Activated CD4-positive, CD25-positive, alpha-beta regulatory T cell treated with anti-CD3 and anti-CD28 coated beads, Interleukin-2, amount 50 U/mL, for 16 hours (primary cell): ENCODE results near the gene CCDC138.

Experiments used
- DNase-seq: peaks from one replicate; pipeline ENCODE4 v3.0.0-alpha.2; 2020; ENCODE audit warnings: low read depth, low spot score

The CCDC138 gene

DNA sequence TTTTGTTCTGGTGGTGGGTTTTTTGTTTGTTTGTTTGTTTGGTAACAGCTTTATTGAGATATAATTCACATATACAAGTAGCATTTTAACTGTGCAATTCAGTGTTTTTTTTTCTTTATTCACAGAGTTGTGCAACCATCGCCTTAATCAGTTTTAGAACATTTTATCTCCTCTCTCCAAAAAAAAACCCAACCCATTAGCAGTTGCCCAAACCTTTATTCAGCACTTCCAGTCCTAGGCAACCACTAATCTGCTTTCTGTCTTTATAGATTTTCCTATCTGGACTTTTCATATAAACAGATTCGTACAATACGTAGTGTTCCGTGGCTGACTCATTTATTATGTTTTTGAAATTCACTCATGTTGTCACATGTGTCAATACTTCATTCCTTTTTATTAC, 38.7 kb downstream of the CCDC138 start:
- no peak for DNase-seq

DNA sequence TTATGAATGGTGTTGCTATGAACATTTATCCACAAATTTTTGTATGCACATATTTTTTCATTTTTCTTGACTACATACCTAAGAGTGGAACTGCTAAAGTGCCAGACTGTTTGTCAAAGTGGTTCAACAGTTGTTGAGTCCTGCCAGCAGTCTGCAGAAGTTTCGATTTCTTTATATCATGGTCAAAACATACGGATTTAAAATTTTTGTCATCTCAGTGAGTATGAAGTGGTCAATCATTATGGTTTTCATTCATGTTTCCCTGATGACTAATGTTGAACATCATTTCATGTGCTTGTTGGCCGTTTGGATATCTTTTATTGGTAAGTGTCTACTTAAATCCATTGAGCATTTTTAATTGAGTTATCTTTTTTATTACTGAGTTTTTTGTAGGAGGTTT, 39.2 kb downstream of the CCDC138 start:
- DNase-seq: no peak

DNA sequence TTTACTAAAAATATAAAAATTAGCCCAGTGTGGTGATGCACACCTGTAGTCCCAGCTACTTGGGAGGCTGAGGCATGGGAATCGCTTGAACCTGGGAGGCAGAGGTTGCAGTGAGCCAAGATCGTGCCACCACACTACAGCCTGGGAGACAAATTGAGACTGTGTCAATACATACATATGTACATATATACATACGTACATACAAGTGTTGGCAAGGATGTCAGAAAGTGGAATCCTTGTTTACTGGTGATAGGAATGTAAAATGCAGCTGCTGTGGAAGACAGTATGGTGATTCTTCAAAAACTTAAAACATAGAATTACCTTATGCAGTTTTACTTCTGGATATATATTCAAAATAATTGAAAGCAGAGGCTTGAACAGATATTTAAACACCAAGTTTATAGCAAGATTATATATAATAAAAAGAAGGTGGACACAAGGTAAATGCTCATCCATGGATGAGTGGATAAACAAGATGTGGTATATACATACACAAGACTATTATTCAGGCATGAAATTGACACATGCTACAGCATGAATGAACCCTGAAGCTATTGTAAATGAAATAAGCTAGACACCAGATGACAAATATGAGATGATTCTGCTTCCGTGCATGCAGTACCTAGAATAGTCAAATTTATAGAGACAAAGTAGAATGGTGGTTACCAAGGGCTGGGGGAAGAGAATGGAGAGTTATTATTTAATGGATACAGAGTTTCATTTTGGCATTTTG, 43.2 kb downstream of the CCDC138 start:
- no peak for DNase-seq

DNA sequence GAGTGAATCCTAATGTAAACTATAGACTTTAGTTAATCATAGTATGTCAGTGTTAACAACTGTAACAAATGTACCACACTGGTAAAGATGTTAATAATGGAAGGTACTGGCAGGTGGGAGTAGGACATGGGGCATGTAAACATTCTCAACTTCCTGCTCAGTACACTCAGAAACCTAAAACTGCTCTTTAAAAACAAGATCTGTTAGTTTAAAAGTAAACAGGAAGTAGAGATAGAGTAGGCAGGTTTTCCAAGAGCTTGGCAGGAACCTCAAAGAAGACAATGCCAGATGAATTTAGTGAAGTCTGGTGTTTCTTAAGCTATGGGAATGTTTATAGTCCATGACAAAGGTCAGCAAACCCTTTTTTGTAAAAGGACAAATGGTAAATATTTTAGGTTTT, 46.6 kb downstream of the CCDC138 start:
- DNase-seq: no peak

DNA sequence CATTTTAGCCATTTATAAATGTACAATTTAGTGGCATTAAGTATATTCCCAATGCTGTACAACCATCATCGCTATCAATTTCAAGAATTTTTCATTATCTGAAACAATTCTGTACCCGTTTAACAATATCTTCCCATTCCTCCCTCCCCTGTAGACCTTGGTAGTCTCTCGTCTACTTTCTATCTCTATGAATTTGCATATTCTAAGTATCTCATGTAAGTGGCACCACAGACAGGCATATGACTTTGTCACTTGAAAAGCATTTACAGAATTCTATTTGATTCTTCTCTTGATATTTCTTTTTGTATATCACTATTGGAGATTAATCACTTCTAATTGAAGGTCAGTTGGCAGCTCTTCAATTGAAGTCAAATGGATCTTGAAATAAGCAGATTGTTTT, 48.0 kb downstream of the CCDC138 start:
- no peak for DNase-seq

DNA sequence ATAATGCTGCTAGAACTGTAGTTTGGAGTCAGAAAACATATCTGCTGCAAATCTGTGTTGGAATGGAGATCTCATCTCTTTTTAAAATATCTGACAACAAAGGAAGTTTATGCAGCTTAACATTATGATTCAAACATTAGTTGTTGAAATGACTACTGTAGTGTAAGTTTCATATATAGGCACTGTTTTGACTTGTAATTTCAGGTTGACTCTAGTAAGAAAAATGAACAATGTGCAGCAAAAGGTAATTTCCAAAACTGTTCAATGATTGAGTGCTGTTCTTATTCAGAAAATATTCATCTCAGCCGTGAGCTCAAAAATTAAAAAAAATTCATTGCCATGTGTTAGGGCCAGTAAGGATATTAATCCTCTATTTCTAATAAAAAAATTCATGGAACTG, 48.5 kb downstream of the CCDC138 start:
- DNase-seq: no peak

DNA sequence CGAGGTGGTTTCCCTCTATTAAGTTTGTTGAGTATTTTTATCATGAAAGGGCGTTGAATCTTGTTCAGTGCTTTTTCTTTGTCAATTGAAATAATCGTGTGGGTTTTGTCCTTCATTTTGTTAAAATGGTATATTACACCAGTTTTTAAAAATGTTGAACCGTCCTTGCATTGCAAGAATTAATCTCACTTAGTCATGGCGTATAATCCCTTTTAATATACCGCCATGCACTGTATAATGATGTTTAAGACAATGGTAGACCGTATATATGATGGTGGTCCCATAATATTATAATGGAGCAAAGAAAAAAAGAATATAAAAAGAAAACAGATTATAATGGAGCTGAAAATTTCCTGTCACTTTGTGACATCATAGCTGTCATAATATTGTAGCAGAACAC, 50.6 kb downstream of the CCDC138 start:
- DNase-seq: no peak

DNA sequence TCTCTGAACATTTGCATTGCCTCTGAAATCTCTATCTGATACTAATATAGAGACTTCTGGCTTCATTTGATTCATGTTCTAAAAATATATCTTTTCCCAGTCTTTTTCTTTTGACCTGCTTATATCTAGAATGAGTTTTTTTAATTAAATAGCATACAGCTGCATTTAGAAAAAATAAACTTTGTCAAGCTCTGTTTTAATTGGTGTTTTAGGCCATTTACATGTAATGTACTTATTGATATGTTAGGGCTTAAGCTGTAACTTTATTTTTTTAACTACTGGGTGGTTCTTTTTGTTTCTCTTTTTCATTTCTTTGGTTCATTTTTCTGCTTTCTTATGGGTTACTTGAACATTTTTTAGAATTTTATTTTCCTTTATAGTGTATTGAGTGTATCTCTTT, 54.9 kb downstream of the CCDC138 start:
- no peak for DNase-seq

DNA sequence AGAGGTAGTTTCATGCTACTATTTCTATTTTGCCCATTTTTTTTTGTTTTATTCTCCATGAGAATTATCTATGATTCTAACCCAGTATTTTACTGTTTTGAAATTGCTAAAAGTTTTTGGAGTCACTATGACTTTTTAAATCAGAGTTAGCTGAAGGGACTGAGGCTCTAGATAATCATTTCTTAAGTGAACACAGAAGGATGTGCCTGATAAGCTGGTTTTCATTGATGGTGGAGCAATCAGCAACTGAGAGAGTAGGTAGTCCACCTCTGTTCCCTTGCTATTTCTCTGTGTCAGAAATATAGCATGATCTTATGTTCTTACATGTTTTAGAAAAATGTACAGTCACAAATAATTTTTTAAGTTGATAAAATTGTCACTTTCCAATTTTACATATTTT, 59.4 kb downstream of the CCDC138 start:
- no peak for DNase-seq

DNA sequence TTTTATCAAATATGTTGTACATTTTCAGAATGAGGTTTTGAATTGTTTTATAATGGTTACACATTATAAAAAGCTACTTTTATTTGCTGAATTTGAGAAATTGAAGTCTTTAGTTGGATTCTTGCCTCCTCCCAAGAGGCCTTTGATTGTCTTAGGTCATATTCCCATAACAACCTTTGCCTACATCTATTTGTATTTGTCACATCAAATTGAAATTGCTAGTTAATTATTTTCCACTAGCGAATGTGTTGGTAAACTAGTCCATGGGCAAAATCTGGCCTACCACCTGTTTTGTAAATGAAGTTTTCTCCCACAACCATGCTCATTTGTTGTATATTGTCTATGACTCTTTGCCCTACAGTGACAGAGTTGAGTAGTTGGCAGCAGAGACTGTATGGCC, 60.4 kb downstream of the CCDC138 start:
- DNase-seq: no peak

DNA sequence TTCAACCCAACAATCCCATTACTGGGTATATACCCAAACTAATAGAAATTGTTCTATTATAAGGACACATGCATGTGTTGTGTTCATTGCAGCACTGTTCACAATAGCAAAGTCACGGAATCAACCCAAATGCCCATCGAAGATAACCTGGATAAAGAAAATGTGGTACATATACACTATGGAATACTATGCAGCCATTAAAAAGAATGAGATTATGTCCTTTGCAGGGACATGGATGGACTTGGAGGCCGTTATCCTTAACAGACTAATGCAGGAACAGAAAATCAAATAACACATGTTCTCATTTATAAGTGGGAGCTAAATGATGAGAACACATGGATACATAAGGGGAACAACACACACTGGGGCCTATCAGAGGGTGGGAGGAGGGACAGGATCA, 65.8 kb downstream of the CCDC138 start:
- no peak for DNase-seq

DNA sequence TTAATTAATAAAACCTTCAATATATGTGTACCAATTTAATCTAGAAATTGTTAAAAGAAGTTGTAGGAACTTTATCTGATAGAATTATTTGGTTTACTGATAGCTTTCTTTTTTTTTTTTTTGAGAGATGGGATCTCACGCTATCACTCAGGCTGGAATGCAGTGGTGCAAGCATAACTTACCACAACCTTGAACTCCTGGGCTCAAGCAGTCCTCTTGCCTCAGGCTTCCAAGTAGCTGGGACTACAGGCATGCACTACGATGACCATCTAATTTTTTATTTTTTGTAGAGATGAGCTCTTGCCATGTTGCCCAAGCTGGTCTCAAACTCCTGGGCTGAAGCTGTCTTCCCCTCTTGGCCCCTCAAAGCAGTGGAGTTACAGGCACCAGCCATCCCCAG, 66.8 kb downstream of the CCDC138 start:
- DNase-seq: no peak

DNA sequence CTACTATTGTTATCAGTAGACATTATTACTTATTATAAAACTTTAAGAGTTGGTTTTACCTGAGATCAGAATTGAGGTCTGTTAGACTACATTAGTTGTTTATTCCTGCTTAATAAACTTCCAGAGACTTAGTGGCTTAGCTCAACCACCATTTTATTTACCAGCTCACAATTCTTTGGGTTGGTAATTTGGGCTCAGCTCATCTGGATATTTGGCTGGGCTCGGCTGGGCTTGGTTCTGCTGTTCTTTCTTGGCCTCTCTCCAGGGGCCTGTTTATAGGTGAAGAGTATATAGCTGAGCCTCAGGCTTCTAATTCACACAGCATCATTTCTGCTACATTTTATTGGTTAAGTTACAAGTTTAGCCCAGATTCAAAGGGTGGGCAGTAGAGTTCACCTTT, 67.9 kb downstream of the CCDC138 start:
- no peak for DNase-seq

DNA sequence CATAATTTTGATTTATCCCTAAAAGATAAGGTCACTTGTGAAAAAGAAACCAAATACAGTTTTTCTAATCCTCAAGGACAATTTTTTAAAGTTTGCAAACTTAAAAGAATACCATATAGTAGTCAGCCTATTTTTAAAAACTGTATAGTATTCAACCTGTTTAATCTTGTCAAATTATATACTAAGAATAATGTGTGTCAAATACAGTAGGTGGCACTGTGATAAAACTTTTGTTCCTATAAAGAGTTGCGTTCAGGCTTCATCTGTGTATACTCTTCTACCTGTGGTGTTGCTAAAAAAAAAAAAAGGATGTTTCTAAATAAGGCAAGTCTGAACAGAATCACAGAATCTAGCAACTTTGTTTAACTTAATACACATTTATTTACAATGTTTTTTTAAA, 68.6 kb downstream of the CCDC138 start:
- DNase-seq: no peak

DNA sequence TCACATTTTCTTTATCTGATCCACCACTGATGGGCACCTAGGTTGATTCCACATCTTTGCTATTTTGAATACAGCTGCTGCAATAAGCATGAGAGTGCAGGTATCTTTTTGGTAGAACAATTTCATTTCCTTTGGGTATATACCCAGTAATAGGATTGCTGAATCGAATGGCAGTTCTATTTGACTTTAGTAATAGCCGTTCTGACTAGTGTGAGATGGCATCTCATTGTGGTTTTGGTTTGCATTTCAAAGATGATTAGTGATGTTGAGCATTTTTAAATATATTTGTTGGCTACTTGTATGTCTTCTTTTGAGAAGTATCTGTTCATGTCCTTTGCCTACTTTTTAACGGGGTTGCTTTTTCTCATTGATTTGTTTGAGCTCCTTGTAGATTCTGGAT, 72.3 kb downstream of the CCDC138 start:
- DNase-seq: no peak

DNA sequence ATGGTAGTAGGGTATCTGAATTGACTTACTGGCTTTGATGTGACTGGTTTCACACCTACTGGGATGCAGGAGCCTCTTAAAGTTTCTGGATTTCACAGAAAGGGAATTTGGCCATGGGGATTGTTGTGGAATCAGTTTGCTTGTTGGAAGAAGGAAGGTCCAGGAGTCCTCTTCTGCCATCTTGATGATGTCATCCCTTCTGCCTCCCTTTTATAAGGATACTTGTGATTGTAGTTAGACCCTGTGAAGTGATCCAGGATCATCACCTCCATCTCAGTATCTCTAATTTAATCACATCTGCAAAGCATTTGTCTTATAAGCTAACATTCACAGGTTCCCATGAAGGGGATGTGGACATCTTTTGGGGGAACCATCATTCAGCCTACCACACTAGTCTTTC, 79.5 kb downstream of the CCDC138 start:
- no peak for DNase-seq

DNA sequence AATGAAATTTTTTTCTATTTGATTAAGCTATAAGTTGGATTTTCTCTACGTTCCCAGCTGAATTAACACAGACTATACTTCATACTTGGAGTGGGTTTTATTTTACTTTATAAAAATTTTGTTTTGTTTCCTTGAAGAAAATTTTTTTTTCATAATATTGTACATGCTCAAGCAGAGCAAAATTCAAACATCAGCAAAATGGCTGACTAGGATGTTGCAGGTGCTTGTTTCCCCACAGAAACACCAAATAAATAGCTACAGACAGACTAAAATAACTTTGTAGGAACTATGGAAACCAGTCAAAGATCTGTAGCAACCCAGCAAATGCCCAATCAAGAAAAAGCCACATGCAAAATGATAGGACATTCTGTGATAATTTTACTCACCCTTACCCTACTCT, 82.3 kb downstream of the CCDC138 start:
- DNase-seq: no peak

DNA sequence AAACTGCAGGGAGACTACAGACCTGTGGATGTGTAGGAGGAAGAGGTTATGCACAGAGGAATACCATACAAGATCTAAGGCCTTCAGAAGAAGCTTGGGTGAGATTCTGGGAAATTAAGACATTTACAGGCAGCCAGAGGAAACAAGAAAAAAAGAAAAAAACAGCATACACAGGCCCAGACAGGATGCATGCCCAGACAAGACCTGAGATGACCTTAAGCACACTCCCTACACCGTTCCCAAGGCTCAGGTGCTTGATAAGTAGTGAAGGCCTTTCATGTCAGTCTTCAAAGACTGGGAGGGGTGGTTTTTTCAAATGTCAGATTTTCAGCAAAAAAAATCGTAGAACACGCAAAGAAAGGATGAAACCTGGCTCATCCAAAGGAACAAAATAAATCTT, 83.0 kb downstream of the CCDC138 start:
- DNase-seq: no peak

DNA sequence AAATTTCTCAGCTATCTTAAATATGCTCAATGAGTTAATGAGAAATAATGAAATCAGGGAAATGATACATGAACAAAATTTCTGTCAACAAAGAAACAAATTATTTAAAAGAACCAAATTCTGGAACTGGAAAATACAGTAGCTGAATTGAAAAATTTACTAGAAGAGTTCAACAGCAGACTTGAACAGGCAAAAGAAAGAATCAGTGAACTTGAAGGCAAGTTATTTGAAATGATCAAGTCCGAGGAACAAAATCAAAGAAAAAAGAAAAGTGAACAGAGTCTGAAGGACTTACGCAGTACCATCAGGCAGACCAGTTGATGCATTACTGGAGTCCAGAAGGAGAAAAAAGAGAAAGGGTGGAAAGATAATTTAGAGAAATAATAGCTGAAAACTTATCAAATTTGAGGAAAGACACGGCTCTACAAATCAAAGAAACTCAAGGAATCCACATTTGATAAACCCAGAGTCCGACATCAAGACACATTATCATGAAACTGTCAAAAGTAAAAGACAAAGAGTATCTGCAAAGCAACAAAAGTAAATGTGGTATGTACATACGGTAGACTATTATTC, 83.6 kb downstream of the CCDC138 start:
- no peak for DNase-seq

DNA sequence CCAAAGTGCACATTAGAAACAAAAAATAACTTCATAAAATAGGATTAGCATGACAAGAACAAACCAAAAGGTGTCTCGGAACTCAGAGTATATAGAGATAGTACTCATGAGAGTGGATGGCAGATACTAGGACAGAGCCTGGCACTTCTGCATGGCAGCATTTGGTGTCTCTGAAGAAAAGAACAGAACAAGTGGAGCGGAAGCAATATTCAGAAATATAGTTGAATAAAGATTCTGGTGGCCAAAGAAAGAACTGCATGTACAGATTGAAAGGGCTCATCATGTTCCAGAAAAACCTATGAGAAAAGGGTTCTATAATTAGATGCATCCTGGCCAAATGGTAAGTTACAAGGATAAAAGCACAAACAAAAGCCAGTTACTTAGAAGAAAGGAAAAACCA, 90.9 kb downstream of the CCDC138 start:
- DNase-seq: no peak

DNA sequence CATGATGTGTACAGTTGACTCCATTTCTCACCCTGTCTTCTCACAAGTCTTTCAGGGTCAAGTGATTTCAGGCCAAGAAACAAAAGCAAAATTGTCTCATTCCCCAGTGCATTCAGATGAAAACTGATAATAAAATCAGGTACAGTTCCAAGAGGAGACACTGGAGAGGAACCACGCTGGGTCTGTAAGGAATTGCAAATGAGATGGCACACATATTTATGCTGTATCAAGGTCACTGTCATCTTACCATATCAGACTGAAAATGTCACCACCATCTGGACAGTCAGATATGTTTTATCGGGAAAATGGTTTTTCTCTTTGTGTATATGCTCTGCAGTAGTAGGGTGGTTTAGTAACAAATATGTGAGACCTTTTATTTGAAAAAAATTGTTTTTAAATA, 91.7 kb downstream of the CCDC138 start:
- DNase-seq: no peak

DNA sequence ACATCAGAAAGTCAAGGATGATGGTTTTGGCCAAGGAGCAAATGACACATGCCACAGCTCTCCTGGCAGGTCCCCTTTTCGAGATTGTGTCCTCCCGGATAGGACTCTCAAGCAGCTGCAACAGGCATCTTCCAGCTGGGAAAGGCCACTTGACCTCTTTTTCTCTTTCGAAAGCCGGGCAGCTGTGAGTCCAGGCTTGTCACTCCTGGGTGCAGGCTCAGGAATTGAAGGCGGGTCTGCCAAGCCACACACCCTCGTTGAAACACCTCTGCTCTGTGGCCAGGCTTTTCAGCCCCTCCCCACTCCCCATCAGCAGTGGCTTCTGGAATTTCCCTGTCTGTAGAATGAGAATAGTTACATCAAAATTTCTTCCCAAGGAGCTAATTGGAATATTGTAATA, 98.0 kb downstream of the CCDC138 start:
- no peak for DNase-seq

DNA sequence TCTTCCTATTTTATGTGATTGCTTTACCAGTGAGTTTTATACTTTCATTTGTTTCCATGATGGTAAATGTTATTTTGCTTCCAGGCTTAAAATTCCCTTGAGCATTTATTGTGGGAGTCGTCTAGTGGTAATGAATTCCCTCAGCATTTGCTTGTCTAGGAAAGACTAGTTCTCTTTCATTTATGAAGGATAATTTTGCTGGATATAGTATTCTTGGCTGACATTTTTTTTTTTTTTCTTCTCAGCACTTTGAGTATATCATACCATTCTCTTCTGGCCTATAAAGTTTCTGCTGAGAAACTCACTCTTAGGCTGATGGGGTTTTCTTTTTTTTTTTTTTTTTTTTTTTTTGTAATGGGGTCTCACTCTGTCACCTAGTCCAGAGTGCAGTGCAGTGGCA, 103.3 kb downstream of the CCDC138 start:
- DNase-seq: no peak

DNA sequence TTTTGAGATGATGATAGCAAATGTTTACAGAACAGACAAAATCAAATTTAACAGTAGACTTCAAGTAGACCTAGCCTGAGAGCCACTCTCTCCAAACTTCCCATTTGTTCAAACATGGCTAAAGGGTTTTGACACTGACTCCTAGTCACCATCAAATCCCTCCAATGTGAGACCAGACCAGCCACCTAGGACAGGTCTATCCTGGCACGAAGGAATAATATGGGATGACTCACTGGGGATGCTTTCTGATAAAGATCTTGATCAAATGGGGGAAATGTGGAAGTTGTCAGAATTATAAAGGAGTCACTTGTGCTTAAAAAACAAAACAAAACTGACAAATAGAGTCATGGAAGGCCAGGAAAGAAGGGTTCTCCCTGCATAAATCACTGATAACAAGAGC, 106.7 kb downstream of the CCDC138 start:
- no peak for DNase-seq
